Glomerular visceral epithelial cell (primary cell): Measurements from ENCODE around the gene ADCY7.

Experiments used
- DNase-seq: peaks from one replicate; pipeline ENCODE4 v3.0.0-alpha.2; 2016; ENCODE audit errors: extremely low spot score

The ADCY7 gene

GRCh38 chr16:50298591-50299507 is 32.5 kb downstream of the ADCY7 start:
- no peak for DNase-seq

- DNase-seq, result no peak
Observed at GRCh38 chr16:50299508-50300105, 33.3 kb downstream of the ADCY7 start.

DNA sequence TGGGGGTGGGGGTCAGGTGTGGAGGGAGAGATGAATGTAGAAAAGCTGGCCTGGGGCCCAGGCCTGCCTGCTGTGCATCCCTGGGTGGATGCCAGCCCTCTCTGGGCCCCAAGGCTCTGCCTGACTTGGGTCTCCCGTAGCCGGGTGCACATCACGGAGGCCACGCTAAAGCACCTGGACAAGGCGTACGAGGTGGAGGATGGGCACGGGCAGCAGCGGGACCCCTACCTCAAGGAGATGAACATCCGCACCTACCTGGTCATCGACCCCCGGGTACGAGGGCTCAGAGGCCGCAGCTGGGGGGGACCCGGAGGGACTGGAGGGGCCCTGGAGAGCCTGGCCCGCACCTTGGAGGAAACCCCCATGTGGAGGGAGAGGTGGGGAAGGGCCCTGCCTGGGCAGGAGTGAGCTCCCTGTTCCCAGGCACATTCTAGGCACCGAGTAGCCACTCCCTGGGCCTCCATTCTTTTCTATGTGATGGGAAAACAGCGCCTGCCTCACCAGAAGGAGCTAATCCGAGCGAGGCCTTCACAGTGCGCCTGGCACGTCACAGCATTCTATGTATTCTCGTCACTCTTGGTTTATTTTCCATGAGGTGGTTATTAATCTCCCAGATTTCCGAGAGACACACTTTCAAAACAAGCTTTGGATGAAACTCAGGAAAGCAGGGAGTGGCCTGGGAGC is 34.7 kb downstream of the ADCY7 start:
- DNase-seq, result no peak

- peak; percentile 76 for DNase-seq
Observed at GRCh38 chr16:50301626-50302471, 35.5 kb downstream of the ADCY7 start.

DNA sequence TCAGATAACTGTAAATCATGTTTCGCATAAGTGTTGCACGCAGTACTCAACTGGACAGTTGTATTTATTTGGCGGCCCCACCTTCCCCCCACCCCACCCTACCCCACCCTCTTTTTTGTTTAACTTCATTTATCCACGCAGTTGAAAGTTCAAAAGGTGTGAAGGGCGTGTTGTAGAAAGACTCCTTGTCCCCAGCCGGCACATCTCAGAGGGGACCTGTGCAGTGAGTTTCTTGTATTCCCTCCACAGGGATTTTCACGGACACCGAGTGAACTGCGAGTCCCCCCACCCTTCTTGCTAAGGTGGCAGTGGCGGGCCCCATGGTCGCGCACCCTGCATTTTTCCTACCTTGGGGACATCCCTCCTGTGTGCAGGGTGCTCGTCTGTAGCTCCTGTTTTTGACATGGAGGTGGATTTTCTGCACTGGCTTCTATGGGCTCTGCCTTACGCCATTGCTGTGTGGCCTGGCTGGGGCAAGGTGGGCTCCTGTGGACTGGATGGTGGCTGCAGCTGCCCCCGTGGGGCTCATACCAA is 36.2 kb downstream of the ADCY7 start:
- no peak for DNase-seq

DNA sequence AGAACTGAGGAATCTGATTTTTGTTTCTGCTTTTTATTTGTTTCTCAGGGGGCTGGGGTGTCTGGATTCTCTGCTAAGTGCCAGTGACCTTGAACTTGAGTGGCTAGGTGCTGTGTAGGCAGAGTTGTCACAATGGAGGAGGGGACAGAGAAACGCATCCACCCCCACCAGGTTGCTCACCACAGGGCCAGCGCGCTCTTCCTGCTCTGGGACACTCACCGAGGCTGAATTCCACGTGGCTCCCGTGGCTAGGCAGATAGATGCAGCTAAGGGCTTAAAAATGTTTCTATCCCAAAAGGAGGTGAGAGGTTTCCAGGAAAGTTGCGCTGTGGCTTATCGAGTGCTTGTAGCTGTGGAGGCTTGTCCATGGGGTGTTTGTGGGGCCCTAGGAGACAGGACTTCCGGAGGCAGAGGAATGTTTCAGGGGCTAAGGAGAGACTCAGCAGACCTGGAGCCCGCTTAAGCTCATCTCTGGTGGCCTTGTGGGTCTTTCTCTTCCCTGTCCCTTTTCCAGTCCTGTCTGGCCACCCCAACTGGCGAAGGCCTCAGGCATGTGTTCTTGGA is 36.8 kb downstream of the ADCY7 start:
- no peak for DNase-seq

GRCh38 chr16:50303605-50304466 is 37.5 kb downstream of the ADCY7 start:
- DNase-seq, result no peak

GRCh38 chr16:50304467-50305440 is 38.4 kb downstream of the ADCY7 start:
- DNase-seq, result no peak

DNA sequence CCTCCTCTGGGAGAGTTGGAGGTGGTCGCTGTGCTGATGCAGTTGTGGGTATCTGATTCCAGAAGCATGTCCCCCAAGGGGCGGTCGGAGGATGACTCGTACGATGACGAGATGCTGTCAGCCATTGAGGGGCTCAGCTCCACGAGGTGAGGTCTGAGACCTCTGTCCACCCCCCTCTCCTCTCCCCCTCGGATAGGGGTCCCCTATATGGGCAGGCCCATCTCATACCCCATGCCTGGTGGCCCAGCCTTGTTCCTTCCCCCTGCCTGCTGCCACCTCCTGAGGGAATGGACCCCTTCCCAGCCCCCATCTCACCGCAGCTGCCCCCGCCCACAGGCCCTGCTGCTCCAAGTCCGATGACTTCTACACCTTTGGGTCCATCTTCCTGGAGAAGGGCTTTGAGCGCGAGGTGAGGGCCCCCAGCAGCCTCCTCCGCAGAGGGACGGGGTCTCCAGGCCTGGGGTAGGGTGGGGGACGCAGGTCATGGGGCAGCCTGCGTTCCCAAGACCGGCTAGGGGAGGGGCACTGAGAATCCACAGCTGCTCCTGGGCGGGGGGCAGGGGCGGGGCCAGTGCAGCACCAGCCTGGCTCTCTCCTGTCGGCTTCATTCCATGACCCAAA is 39.2 kb downstream of the ADCY7 start:
- no peak for DNase-seq

DNA sequence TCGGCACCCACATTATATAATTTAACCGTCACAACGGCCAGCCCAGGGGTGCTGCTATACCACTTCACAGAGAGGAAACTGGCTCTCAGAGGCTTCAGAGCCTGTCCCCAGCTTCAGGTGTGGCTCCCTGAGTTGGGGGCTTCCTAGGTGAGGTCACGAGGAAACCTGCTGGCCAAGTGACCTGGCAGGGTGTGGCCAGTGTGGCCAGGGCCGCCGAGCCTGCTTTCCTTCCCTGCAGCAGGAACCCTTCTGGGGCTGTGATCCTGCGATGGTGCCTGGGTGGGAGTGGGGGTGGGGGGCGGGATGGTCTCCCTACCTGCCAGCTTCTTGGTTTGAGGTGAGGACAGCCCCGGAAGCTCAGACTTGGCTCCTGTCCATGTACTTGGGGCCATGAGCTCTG is 39.9 kb downstream of the ADCY7 start:
- DNase-seq, result no peak

- DNase-seq, result no peak
Observed at GRCh38 chr16:50308237-50308965, 42.0 kb downstream of the ADCY7 start.

- no peak for DNase-seq
Observed at GRCh38 chr16:50309156-50309526, 42.8 kb downstream of the ADCY7 start.

- DNase-seq, result no peak
Observed at GRCh38 chr16:50309527-50310307, 43.4 kb downstream of the ADCY7 start.

- no peak for DNase-seq
Observed at GRCh38 chr16:50310308-50311133, 44.2 kb downstream of the ADCY7 start.

- no peak for DNase-seq
Observed at GRCh38 chr16:50311134-50311528, 44.8 kb downstream of the ADCY7 start.

DNA sequence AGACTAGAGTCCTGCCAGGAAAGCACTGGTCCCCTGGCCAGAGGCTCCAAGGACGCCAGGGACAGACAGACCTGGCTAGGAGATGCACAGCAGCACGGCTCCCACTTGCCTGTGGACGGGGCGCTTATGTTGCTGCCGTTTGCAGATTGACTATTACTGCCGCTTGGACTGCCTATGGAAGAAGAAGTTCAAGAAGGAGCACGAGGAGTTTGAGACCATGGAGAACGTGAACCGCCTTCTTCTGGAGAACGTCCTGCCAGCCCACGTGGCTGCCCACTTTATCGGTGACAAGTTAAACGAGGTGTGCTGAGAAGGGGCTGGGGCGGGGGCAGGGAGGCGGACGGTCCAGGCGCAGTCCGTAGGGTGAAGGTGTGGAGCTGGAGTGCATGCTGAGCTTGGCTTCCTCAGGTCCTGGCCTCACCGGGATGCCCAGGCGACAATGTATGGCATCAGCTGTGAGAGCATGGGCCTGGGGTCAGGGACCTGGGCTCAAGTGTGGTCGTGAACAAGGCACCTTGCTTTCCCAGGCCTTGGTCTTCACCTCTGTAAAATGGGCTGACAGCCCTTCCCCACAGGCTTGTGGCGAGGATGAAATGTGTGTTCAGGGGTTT is 45.6 kb downstream of the ADCY7 start:
- no peak for DNase-seq
